Smooth muscle cell (in vitro differentiated cells): ENCODE results near the gene PCDH12. TPM values are rescaled to one million over a fixed set of nuclear protein-coding genes. Genes with fewer than 3 reads are reported as not detected.

Experiments
- DNase-seq: peaks from one replicate; lab custom pipeline; 2025; ENCODE audit not compliant: unreplicated experiment; lab: John Stamatoyannopoulos, UW
- H2AFZ ChIP-seq: fragments of 200-600 bp; sonication (generic); 2 replicates; pipeline ENCODE4 v1.6.0; 2016; ENCODE audit warnings: antibody characterized with exemption, low read depth, mild to moderate bottlenecking
- H3F3A ChIP-seq: fragments of 200-600 bp; sonication (generic); 2 replicates; pipeline ENCODE4 v1.6.0; 2017; ENCODE audit warnings: antibody characterized with exemption, low read depth
- H3K27ac ChIP-seq: fragments of 200-600 bp; sonication (generic); 2 replicates; pipeline ENCODE4 v1.5.1; 2016; ENCODE audit warnings: low read depth, mild to moderate bottlenecking
- H3K27me3 ChIP-seq: fragments of 200-600 bp; sonication (generic); 2 replicates; pipeline ENCODE4 v1.6.1; 2016; ENCODE audit warnings: low read depth, mild to moderate bottlenecking
- H3K36me3 ChIP-seq: fragments of 200-600 bp; sonication (generic); 2 replicates; pipeline ENCODE4 v1.5.1; 2016; ENCODE audit warnings: low read depth
- H3K4me1 ChIP-seq: fragments of 200-600 bp; sonication (generic); 2 replicates; pipeline ENCODE4 v1.5.1; 2016; ENCODE audit warnings: low read depth
- H3K4me2 ChIP-seq: fragments of 200-600 bp; sonication (generic); 2 replicates; pipeline ENCODE4 v1.6.0; 2016; ENCODE audit warnings: mild to moderate bottlenecking
- H3K4me3 ChIP-seq: fragments of 200-600 bp; sonication (generic); 2 replicates; pipeline ENCODE4 v1.5.1; 2016; ENCODE audit warnings: mild to moderate bottlenecking
- H3K79me2 ChIP-seq: fragments of 200-600 bp; sonication (generic); 2 replicates; pipeline ENCODE4 v1.6.0; 2016; ENCODE audit warnings: low read depth, mild to moderate bottlenecking
- H3K9ac ChIP-seq: fragments of 200-600 bp; sonication (generic); 2 replicates; pipeline ENCODE4 v1.6.0; 2016; ENCODE audit warnings: low read depth
- H3K9me3 ChIP-seq: fragments of 200-600 bp; sonication (generic); replicated peaks from 2 replicates; pipeline ENCODE4 v1.5.1; 2016; ENCODE audit warnings: low read depth
- H4K20me1 ChIP-seq: fragments of 200-600 bp; sonication (generic); 2 replicates; pipeline ENCODE4 v1.6.0; 2016; ENCODE audit warnings: low read depth
- WGBS: methylation state at CpG from one replicate; pipeline ENCODE4 v1.1.7; 2016; ENCODE audit warnings: low lambda C conversion rate; 5-methylcytosine and 5-hydroxymethylcytosine counted together
- polyA plus RNA-seq: library from polyadenylated mRNA; unstranded; fragments of >200 nt; fragmentation: Nextera tagmentation; extraction: Ambion mirVana; gene quantifications from 2 replicates; pipeline ENCODE4 v1.2.1, GENCODE V29; 2016
- total RNA-seq: library from RNA; depleted of rRNA; stranded (reverse); fragments of >200 nt; gene quantifications from 2 replicates; pipeline ENCODE4 v1.2.3, GENCODE V29; 2014
- TF ChIP-seq, protein P1 (sequence below): fragments of 200-600 bp; sonication (generic); IDR thresholded peaks from 2 replicates; pipeline ENCODE4 v1.5.1; 2017; ENCODE audit warnings: borderline replicate concordance, mild to moderate bottlenecking, antibody characterized with exemption; ENCODE audit not compliant: insufficient read depth, poor library complexity, severe bottlenecking

PCDH12 gene
- total and polyA plus RNA-seq, 2 experiments from 2014 or later: 0.21 TPM; not detected in 1

DNA sequence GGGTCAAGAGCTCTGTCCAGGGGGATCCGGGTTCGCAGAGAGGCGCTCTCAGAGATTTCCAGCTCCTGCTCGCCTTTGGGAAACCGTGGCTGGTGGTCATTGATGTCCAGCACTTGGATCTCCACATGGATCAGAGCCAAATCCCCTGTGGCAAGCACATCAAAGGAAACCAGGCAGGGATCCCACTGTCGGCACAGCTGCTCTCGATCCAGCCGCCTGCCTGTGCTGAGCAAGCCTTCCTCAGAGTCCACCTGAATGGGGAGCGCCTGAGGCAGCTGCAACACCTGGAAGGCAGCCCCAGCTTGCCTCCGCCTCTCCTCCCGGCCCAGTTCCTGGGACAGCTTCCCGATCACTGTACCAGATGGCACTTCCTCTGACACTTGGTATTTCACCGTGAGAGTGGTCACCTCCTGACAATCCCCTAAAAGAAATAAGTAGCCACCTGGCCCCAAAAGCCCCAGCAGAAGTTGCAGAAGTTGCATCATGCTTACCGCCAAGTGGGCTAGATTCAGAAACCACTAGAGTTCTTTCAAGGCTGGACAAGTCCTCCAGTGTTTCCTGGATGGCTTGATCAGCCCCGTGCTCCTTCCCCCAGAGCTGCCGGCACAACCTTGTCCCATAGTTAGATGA lies 520 bp downstream of the PCDH12 start:
- Histone ChIP-seq H4K20me1 (no peaks in the 10 kb centered on the region), H3K4me2 (no peak overlapping the region), H3K79me2 (no peaks in the 10 kb centered on the region), H3K36me3 (no peaks in the 10 kb centered on the region), H3K27ac (no peak overlapping the region), H3F3A (no peaks in the 10 kb centered on the region), H3K9me3 (no peaks in the 10 kb centered on the region), H2AFZ (no peak overlapping the region), H3K9ac (no peak overlapping the region), H3K27me3 (no peaks in the 10 kb centered on the region), H3K4me1 (no peaks in the 10 kb centered on the region), H3K4me3 (no peak overlapping the region)
- WGBS: 91% methylated on average over 16 of the region's 16 CpGs
- DNase-seq: no peak
- TF ChIP-seq, protein P1, sequence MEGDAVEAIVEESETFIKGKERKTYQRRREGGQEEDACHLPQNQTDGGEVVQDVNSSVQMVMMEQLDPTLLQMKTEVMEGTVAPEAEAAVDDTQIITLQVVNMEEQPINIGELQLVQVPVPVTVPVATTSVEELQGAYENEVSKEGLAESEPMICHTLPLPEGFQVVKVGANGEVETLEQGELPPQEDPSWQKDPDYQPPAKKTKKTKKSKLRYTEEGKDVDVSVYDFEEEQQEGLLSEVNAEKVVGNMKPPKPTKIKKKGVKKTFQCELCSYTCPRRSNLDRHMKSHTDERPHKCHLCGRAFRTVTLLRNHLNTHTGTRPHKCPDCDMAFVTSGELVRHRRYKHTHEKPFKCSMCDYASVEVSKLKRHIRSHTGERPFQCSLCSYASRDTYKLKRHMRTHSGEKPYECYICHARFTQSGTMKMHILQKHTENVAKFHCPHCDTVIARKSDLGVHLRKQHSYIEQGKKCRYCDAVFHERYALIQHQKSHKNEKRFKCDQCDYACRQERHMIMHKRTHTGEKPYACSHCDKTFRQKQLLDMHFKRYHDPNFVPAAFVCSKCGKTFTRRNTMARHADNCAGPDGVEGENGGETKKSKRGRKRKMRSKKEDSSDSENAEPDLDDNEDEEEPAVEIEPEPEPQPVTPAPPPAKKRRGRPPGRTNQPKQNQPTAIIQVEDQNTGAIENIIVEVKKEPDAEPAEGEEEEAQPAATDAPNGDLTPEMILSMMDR: no peak

DNA sequence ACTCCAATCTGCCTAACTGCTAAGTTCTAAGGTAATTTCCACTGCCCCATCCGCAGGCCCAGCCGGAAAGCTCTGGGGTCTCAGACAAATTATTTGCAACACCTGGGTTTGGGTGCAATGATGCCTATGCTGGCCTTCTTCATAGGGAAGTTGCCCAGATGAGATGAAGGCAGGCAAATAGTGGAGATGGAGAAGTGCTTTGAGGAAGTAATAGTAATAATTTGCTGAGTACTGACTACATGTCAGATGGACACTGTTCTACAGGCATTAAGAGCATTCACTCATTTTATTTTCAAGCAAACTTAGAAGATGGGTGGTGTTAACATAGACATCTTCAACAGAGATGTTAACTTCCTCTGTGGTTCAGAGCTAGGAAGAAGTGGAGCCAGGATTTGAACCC lies 3.8 kb downstream of the PCDH12 start:
- Histone ChIP-seq H3K79me2 (no peaks in the 10 kb centered on the region), H2AFZ (no peak overlapping the region), H3K9me3 (no peaks in the 10 kb centered on the region), H3F3A (no peaks in the 10 kb centered on the region), H3K9ac (no peak overlapping the region), H3K27me3 (no peaks in the 10 kb centered on the region), H3K4me2 (no peak overlapping the region), H3K4me3 (no peak overlapping the region), H3K27ac (no peak overlapping the region), H3K36me3 (no peaks in the 10 kb centered on the region), H3K4me1 (no peaks in the 10 kb centered on the region), H4K20me1 (no peaks in the 10 kb centered on the region)
- TF ChIP-seq, protein P1: no peak
- no peak for DNase-seq
- 100% methylated on average over 2 of the region's 2 CpGs for WGBS

DNA sequence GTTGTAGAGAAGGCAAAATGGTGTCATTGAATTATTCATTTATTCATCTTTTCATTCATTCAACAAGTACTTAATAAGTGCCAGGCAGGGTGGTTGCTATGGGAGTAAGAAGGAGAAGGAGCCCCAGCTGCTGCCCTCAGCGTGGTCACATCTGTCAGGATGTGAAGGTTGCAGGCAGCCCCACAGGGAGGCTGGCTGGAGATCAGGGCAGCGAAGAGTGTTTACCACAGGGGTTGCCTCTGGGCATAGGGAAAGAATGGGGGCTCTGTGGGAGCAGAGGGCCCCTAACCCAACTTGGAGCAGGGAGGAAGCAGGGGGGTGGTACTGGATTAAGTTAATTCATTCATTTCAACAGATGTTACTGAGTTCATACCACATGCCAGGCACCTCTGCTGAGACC lies 6.0 kb downstream of the PCDH12 start:
- H3K4me1 ChIP-seq: no peaks in the 10 kb centered on the region
- WGBS: 91% methylated on average over 2 of the region's 2 CpGs
- no peaks in the 10 kb centered on the region for H3K27me3 ChIP-seq
- DNase-seq: no peak
- no peak overlapping the region for H2AFZ ChIP-seq
- H3F3A ChIP-seq: no peaks in the 10 kb centered on the region
- H3K27ac ChIP-seq: no peak overlapping the region
- no peaks in the 10 kb centered on the region for H3K79me2 ChIP-seq
- H4K20me1 ChIP-seq: no peaks in the 10 kb centered on the region
- H3K9ac ChIP-seq: no peak overlapping the region
- TF ChIP-seq, protein P1: no peak
- no peak overlapping the region for H3K4me3 ChIP-seq
- H3K36me3 ChIP-seq: no peaks in the 10 kb centered on the region
- H3K4me2 ChIP-seq: no peak overlapping the region
- H3K9me3 ChIP-seq: no peaks in the 10 kb centered on the region

DNA sequence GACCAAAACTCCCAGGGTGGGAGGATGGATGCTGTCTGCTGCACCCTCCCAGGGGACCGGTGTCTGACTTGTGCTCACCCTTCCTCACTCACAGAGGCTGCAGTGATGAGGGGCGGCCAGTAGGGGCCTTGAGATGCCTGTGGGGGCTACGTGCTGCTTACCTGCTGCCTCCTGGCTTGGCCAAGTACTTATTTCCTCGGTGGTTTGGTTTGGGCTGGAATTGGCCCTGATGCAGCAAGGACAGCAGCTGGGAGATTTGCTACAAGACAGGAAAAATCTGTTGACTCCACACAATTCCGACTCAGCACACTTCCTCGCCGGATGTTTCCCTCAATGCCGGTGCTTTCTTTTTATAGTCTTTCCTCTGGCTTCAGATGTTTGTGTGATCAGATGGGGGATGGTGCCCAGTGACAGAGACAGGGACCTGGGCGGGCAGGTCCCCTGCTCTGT lies 6.6 kb downstream of the PCDH12 start:
- H2AFZ ChIP-seq: no peak overlapping the region
- no peaks in the 10 kb centered on the region for H4K20me1 ChIP-seq
- H3F3A ChIP-seq: no peaks in the 10 kb centered on the region
- H3K27ac ChIP-seq: no peak overlapping the region
- H3K9ac ChIP-seq: no peak overlapping the region
- WGBS: 42% methylated on average over 9 of the region's 9 CpGs
- no peaks in the 10 kb centered on the region for H3K9me3 ChIP-seq
- H3K27me3 ChIP-seq: no peaks in the 10 kb centered on the region
- H3K79me2 ChIP-seq: no peaks in the 10 kb centered on the region
- H3K4me1 ChIP-seq: no peaks in the 10 kb centered on the region
- no peak overlapping the region for H3K4me3 ChIP-seq
- H3K4me2 ChIP-seq: no peak overlapping the region
- DNase-seq: no peak
- TF ChIP-seq, protein P1: peak; percentile 33
- H3K36me3 ChIP-seq: no peaks in the 10 kb centered on the region
